ENCODE data around the gene LRP11.

DNA sequence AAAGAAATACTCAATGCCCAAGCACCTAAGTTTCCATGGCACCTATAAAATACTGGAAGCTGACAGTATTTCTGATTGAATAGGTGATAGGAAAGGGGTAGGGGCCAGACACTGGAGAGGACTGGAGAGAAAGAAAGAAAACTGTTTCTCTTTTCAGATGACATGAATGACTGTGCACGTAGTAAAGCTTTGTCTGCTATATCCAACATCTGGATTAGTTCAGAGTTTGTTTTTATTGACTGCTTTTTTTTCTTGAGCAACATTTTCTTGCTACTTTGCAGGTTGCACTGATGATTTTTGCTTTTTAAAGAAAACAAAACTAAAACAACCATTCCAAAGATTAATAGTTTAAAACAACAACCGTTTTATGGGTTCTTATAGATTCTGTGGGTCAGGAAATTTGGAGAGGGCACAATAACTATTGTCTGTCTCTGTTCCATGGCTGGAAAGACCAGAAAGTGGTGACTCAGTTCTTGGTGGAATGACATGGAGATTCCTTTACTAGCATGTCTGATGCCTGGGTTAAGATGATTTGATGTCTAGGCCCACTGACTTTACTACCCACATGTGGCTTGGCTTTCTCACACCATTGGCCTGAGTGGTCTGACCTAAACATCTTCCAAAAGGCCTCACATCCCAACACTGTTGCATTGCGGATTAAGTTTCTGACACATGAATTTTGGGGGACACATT is 12.2 kb upstream of the LRP11 start:
- TF ChIP-seq POLR2A (IDR thresholded peaks at IDR 0.05) (no peak), CTCF (IDR thresholded peaks at IDR 0.05) (no peak)
